EH (cell line): ENCODE data around the gene ELMO2.

Experiments
- DNase-seq: peaks from one replicate; pipeline ENCODE4 v3.0.0-alpha.2; 2015; ENCODE audit warnings: low read depth

Gene ELMO2

GRCh38 chr20:46352370-46352938 is 54.0 kb downstream of the ELMO2 start:
- DNase-seq = no peak

GRCh38 chr20:46351357-46352058 is 54.9 kb downstream of the ELMO2 start:
- DNase-seq = no peak

- DNase-seq = no peak
Measured at GRCh38 chr20:46350986-46351267, 55.5 kb downstream of the ELMO2 start.

- DNase-seq = peak; percentile 94
Measured at GRCh38 chr20:46350201-46350985, 56.0 kb downstream of the ELMO2 start.

- DNase-seq = no peak
Measured at GRCh38 chr20:46349742-46350056, 56.7 kb downstream of the ELMO2 start.

- peak; percentile 58 for DNase-seq
Measured at GRCh38 chr20:46349035-46349741, 57.2 kb downstream of the ELMO2 start.

- peak; percentile 29 for DNase-seq
Measured at GRCh38 chr20:46347841-46348803, 58.3 kb downstream of the ELMO2 start.

GRCh38 chr20:46346770-46347169 is 59.6 kb downstream of the ELMO2 start:
- DNase-seq = no peak

GRCh38 chr20:46344488-46345162 is 61.8 kb downstream of the ELMO2 start:
- no peak for DNase-seq

- DNase-seq = no peak
Measured at GRCh38 chr20:46343975-46344357, 62.4 kb downstream of the ELMO2 start.

GRCh38 chr20:46343348-46343974 is 63.0 kb downstream of the ELMO2 start:
- DNase-seq = peak; percentile 34

- DNase-seq = no peak
Measured at GRCh38 chr20:46342451-46343347, 63.7 kb downstream of the ELMO2 start.

- no peak for DNase-seq
Measured at GRCh38 chr20:46342010-46342378, 64.4 kb downstream of the ELMO2 start.

- DNase-seq = no peak
Measured at GRCh38 chr20:46341074-46342009, 65.1 kb downstream of the ELMO2 start.

- no peak for DNase-seq
Measured at GRCh38 chr20:46339037-46339436, 67.4 kb downstream of the ELMO2 start.

- DNase-seq = no peak
Measured at GRCh38 chr20:46336735-46337134, 69.7 kb downstream of the ELMO2 start.

GRCh38 chr20:46334303-46334904 is 72.0 kb downstream of the ELMO2 start:
- DNase-seq = no peak
